GM21526 (cell line): Measurements from ENCODE around the gene SEPSECS.

Experiments
- ATAC-seq: cut with Tn5 transposase; IDR thresholded peaks from one replicate; pipeline ENCODE4 v1.9.1; 2021; ENCODE audit warnings: moderate library complexity; ENCODE audit not compliant: unreplicated experiment, low FRiP score

SEPSECS gene

DNA sequence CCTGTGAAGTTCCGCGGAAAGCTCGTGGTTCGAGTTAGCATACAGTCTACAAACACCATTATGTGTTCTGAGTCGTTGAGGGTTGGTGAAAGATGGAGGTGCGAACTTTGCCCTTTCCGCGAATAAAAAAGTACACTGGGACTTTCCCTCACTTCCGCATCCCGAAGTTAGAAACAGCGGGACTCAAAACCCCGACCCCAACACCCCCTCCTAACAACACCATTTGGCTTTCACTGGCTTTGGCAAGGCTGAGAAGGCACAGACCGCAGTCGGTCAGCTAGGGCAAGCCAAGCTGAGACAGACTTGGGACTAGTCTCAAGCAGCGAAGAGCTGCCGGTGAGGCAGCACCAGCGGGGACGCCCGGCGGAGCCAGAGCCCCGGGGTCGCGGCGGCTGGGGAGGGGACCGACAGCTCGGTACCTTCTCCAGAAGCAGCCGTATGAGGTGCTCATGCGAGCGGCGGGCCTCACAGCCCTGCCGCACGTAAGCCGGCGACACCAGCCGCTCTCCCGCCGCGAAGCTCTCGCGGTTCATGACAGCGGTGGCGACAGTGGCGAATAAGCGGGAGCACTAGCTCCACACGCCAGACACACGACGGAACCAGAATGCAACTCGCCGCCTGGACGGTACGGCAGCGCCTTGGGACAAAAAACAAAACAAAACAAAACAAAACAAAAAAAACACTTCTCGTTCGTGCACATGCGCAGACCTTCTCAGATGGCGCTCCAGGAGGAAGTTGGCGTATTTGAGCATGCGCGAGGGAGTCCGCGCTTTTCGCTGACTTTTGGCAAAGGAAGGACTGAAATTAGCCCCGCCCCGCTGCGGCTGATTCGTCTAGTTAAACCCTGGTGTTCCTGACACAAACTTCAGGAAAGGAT, at the start of gene SEPSECS:
SEPSECS (minus strand) TSS at position 613 of the 877 bp plus-strand sequence; CDS start at position 533, 80 bp downstream.
- peak; percentile 85 for ATAC-seq

GRCh38 chr4:25209702-25210101, 49.5 kb upstream of the SEPSECS start:
- ATAC-seq: no peak

- no peak for ATAC-seq
Observed at GRCh38 chr4:25207997-25208396, 47.7 kb upstream of the SEPSECS start.

- ATAC-seq: no peak
Observed at GRCh38 chr4:25198713-25199112, 38.5 kb upstream of the SEPSECS start.

DNA sequence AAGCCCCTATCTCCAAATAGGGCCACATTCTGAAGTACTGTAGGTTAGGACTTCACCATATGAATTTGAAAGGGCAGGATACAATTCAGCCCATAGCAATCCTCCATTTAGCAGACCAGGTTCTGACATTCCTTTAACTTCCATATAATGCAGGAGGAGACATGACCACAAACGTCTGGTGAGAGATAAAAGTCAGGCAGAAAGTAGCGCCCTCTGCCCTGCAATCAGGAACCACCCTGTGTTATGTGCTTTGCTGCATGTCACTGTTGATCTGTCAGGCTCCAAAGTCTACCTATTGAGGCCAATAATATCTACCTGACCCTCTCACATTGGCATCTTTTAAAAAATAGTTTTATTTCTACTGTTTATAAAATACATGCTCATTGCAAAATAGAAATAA, 30.2 kb upstream of the SEPSECS start:
- ATAC-seq: no peak

DNA sequence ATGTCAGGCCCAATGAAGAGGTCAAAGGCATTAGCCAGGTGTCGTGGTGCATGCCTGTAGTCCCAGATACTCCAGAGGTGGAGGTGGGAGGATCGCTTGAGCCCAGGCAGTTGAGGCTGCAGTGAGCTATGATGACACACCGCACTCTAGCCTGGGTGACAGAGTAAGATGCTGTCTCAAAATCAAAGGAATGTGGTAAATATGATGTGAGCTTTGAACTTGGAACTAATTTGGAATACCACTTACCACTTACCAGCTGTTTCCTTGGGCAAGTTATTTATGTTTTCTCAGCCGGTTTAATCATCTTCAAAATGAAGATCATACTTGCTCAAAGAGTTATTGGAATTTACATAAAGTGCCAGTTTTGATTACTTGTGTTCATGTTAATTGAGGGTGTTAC, 23.8 kb upstream of the SEPSECS start:
- no peak for ATAC-seq

DNA sequence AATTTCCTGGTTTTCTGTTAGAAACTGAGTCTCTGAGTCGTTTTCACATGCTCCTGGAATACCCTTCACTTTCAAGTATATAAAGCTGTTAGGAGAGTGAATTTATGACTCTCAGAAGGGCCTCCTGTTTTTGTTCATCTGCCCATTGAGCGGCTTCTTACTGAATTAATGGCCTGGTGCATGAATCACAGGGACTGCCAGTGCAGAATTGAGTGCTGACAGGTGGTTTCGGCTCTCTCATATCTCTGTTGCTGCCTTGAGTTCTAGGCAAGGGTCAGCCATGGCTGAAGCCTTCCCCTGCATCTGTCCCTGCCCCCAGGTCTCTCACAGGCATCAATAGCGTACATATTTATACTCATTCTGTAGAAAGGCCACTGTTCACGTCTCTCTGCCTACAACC, 22.7 kb upstream of the SEPSECS start:
- ATAC-seq: no peak

DNA sequence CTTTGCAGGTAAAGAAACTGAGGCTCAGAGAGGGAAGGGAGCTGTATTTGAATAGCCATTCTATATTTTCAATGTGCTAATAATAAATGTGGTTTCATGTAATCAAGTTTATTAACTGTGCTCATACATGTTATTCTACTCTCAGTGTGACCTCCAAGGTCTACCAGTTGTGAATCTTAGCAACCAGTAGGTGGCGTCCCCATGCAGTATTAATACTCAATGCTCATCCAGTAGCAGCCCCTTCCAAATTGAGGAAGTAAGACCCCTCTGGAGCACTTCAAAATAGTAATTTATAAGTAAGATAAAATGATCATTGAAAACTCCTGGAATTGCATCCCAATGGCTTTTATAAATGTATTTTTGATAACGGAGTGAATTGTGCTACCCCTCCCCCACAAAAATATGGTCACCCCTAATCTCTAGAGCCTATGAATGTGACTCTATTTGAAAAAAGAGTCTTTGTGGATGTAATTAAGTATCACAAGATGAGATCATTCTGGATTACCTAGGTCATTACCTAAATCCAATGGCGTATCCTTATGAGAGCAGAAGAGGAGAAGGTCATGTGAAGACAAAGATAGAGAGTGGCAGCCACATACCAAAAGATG, 20.4 kb upstream of the SEPSECS start:
- peak; percentile 91 for ATAC-seq

GRCh38 chr4:25178838-25179261, 18.6 kb upstream of the SEPSECS start:
- no peak for ATAC-seq

DNA sequence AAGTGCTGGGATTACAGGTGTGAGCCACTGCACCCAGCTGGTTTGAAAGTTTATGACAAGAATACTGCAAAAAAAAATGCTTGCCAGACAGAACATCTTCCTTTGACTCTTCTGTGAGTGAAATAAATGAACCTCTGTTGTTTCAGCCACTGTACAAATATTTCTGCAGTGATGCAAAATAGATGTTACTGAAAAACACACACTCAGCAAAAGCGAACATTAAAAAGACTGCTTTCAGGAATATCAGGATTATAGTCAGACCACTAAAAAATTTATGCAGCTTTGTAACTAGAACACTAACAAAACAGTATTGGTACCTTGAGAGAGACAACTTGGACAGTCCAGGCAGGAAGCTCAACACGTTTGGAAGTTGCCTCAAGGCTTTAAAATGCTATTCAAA, 16.9 kb upstream of the SEPSECS start:
- ATAC-seq: no peak

- ATAC-seq: no peak
Observed at GRCh38 chr4:25174674-25175073, 14.4 kb upstream of the SEPSECS start.

GRCh38 chr4:25172961-25173915, 13.0 kb upstream of the SEPSECS start:
- no peak for ATAC-seq

DNA sequence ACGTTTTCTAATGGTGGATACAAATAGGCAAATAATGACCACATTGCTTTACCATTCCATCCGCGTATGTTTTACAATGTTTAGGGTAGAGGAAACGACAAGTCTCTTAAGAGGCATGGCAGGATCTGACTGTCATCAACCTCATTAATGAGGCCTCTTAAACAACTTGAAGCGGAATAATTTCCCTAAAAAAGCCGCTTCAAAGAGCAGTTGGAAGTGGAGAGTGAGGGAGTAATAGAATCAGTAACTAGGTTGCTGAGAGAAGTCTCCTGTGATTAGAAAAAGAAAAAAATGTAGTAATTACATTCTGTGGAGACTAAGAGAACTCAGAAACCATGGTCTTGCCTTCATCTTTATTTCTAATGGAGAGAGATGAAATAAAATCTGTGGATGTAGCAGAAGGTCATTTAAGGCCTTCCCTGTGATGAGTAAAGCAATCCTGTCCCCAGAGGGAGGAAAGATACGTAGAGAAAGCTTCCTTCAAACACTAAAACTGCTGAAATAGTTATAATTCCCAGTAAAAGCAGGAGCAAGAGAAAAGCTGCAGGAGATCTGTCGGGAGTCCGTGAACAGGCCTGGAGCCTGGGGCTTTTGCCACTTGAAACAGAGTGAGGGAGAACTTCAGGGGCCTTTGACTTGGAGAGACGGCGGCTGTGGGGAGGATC, 11.1 kb upstream of the SEPSECS start:
- ATAC-seq: no peak

DNA sequence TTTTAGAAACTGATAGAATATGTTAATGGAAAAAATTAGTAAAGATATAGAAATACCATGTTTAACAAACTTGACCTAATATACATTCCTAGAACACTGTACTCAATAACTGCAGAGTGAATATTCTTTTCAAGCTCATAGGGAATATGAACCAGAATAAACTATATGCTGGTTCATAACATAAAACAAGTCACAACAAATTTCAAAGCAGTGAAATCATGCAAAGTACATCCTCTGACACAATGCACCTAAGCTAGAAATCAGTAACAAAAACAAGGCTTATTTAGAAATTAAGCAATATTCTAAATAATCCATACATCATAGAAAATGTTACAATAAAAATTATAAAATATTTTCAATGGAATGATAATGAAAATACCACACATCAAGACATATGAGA, 9.2 kb upstream of the SEPSECS start:
- no peak for ATAC-seq

- no peak for ATAC-seq
Observed at GRCh38 chr4:25165916-25166315, 5.7 kb upstream of the SEPSECS start.

DNA sequence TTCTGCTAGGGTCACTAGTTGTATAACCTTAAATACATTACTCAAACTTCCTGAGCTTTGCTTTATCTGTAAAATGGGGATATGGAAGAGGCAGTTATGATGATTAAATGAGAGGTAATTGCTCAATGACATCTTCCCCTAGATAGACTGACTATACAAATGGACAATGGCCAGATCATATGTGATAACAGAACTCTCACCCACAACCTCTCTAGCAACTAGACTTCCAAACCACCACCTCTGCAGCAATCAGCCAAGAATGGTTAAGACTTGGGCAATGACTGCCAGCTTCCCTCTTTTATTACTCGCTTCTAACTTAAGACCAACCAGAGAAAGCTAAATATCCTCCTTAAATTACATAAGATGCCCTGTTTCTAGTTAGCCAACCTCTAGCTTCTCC, 2.9 kb upstream of the SEPSECS start:
- ATAC-seq: no peak

DNA sequence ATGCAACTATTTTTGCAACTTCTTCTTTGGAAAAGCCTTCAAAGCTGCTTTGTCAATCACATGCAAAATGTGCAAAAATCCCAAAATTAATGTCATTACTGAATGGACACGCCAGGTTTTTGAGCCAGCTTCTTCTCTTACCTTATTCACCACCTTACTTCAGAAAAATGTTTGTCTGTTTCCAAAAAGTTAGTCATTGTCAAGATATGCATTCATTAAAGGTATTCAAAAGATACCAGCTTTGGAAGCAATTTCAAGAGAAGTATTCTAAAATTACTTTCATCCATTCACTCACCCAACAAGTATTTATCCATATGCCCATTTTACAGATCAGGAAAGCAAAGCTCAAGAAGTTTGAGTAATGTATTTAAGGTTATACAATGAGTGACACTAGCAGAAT, 2.3 kb upstream of the SEPSECS start:
- ATAC-seq: no peak

DNA sequence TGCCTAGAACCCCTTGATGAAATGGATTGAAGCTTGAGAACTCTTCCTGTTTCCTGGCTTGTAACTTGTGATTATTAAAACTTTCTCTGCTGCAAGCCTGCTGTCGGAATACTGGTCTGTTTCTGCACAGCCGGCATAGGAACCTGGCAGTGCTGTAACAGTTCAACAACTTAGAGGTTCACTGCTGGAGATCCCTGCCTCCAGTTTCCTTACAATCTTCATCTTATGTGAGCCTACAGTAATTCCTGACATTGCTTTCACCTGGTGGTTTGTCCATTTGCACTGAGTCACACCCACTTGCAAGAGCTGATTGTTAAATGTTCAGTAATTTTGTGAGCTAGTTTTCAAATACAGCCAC, 1.3 kb upstream of the SEPSECS start:
- ATAC-seq: no peak

DNA sequence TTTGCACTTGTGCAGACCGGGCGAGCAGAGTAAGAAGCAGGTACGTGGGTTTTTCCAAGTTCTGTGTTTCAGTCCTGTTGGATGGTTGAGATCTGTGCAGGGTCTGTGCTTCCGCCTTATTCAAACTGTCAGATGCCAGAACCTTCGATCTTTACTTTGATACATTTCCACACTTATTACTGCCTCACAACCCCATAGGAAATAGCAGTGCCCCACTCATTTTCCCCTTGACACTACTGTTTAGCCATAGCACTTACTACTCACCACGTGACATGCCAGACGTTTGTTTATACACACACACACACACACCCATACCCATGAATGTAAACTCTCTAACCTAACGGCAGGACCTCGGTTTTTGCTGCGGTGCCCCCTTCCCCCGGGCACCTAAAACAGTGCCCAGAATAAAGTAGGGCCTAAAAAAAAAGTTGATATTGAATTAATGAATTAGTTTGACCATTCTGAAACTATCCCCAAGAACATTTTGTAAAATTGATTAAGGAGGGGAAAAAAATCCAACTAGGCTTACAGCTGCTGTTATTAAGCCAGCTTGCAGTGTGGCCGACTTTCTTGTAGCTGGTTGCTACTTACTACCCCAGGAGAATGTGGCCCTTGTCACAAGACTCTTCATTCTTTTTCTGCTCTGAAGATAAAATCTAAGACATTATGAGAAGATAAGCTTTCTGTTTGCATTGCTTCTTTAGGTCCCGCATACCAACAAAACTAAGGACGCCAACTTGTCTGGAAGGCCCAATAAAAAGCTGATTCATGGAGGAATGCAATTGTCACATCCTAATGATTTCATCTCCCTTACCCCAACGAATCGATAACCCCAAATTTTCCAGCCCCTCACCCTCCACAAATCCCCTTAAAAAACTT, 704 bp upstream of the SEPSECS start:
- ATAC-seq: peak; percentile 46

- no peak for ATAC-seq
Observed at GRCh38 chr4:25158817-25159216, 1.4 kb downstream of the SEPSECS start.
